Gastroesophageal sphincter (tissue), 4 donors: ENCODE data around the gene HELQ. TPM values are rescaled to one million over a fixed set of nuclear protein-coding genes. Genes with fewer than 3 reads are reported as not detected.

Source experiments
- ATAC-seq: fragments of 150-250 bp; one replicate; pipeline ENCODE4 v1.9.1; 2016; ENCODE audit warnings: mild to moderate bottlenecking, moderate library complexity
- H3K27ac ChIP-seq, 4 donors: fragments of 200-600 bp; sonication (generic) in 3 of 4; 1 replicate in 3 of 4; 2 replicates in 1 of 4; pipeline ENCODE4 v1.5.1; 2016 to 2019
- H3K27me3 ChIP-seq: fragments of 200-600 bp; sonication (generic); one replicate; pipeline ENCODE4 v1.5.1; 2019
- H3K36me3 ChIP-seq, 2 donors: fragments of 200-600 bp; sonication (generic); one replicate each; pipeline ENCODE4 v1.5.1; 2019; ENCODE audit warnings: control low read depth in 1 of 2
- H3K4me1 ChIP-seq, 3 donors: fragments of 200-600 bp; sonication (generic); 1 replicate in 2 of 3; 2 replicates in 1 of 3; pipeline ENCODE4 v1.5.1; 2016 to 2019; ENCODE audit warnings: control low read depth in 2 of 3
- H3K4me3 ChIP-seq, 2 donors: fragments of 200-600 bp; sonication (generic); one replicate each; pipeline ENCODE4 v1.5.1; 2019; ENCODE audit warnings: mild to moderate bottlenecking in 1 of 2, moderate library complexity in 1 of 2
- H3K9me3 ChIP-seq, 3 donors: fragments of 200-600 bp; sonication (generic); one replicate each; pipeline ENCODE4 v1.5.1; 2017 to 2019; ENCODE audit warnings: control low read depth in 2 of 3
- EP300 ChIP-seq: sonication (generic); formaldehyde crosslinking; IDR thresholded peaks from one replicate; pipeline ENCODE4 v1.6.1; 2017; ENCODE audit warnings: antibody characterized with exemption, mild to moderate bottlenecking
- POLR2A ChIP-seq, 2 donors: fragments of 450-650 bp; IDR thresholded peaks; one replicate each; pipeline ENCODE4 v1.6.1; 2017; ENCODE audit warnings: antibody characterized with exemption in 2 of 2, mild to moderate bottlenecking in 2 of 2, moderate library complexity in 1 of 2
- POLR2AphosphoS5 ChIP-seq: sonication (generic); formaldehyde crosslinking; IDR thresholded peaks from one replicate; pipeline ENCODE4 v1.6.1; 2017; ENCODE audit warnings: antibody characterized with exemption
- WGBS, 2 donors: methylation state at CpG; one replicate each; pipeline ENCODE4 v1.1.5; 2018; ENCODE audit warnings: low coverage in 1 of 2; 5-methylcytosine and 5-hydroxymethylcytosine counted together
- total RNA-seq, 4 donors: library from RNA; depleted of rRNA; stranded (reverse); fragments of >200 nt; gene quantifications; one replicate each; pipeline ENCODE4 v1.1.0, GENCODE V29; 2016
- TF ChIP-seq, protein P1 (sequence below), 4 experiments: fragments of 200-600 bp in 2 of 4; fragments of 450-650 bp in 2 of 4; sonication (generic) in 1 of 4; IDR thresholded peaks; one replicate each; pipeline ENCODE4 v1.5.1; 2017 to 2019; ENCODE audit warnings: antibody characterized with exemption in 4 of 4, mild to moderate bottlenecking in 2 of 4, moderate library complexity in 2 of 4

Gene HELQ
- total RNA-seq, 4 donors from 2014 or later: 10.3 to 16.7 (median 13.6) TPM

DNA sequence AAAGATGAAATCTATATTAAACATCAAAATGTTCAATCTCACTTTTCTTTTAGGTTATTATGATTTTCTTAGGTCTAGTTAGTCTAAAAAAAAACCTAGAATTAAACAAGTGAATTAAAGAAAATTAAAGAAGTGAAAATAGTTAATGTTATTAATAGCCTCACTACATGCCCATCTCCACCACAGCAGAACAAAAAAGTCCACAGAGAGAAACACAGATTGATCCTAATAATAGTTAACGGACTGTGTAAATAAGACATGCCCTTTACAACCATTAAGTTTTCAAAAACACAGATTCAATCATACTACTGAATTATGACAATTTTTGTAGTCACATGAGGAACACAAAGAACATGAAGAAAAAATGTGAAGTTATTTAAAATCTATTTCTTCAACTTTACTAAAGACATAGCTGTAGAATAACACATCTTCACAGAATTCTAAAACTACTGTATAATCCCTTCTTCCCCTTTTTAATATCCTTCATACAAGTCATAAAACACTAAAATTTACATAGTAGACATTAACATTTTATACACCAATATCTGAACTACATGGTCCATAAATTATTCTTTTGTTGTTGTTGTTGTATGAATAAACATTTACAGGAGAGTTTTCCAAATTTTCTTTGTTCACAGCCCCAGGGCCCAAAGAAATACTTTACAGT lies 15.3 kb downstream of the HELQ start:
- ATAC-seq: no peak
- TF ChIP-seq, protein P1, sequence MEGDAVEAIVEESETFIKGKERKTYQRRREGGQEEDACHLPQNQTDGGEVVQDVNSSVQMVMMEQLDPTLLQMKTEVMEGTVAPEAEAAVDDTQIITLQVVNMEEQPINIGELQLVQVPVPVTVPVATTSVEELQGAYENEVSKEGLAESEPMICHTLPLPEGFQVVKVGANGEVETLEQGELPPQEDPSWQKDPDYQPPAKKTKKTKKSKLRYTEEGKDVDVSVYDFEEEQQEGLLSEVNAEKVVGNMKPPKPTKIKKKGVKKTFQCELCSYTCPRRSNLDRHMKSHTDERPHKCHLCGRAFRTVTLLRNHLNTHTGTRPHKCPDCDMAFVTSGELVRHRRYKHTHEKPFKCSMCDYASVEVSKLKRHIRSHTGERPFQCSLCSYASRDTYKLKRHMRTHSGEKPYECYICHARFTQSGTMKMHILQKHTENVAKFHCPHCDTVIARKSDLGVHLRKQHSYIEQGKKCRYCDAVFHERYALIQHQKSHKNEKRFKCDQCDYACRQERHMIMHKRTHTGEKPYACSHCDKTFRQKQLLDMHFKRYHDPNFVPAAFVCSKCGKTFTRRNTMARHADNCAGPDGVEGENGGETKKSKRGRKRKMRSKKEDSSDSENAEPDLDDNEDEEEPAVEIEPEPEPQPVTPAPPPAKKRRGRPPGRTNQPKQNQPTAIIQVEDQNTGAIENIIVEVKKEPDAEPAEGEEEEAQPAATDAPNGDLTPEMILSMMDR (IDR thresholded peaks at IDR 0.05): no peak
- no peak for TF ChIP-seq POLR2AphosphoS5
- no peak for TF ChIP-seq EP300
- no peak for TF ChIP-seq POLR2A (IDR thresholded peaks at IDR 0.05)
- H3K36me3 ChIP-seq: peaks cover 8 to 98% of the 10 kb centered on the region in 2 donors
- no peak overlapping the region for H3K4me3 ChIP-seq
- no peaks in the 10 kb centered on the region for H3K4me1 ChIP-seq
- no peaks in the 10 kb centered on the region for H3K9me3 ChIP-seq
- H3K27me3 ChIP-seq: no peaks in the 10 kb centered on the region
- no peak overlapping the region for H3K27ac ChIP-seq
- WGBS, 2 donors: 67 to 83% methylated on average over 1 of the region's 1 CpG

DNA sequence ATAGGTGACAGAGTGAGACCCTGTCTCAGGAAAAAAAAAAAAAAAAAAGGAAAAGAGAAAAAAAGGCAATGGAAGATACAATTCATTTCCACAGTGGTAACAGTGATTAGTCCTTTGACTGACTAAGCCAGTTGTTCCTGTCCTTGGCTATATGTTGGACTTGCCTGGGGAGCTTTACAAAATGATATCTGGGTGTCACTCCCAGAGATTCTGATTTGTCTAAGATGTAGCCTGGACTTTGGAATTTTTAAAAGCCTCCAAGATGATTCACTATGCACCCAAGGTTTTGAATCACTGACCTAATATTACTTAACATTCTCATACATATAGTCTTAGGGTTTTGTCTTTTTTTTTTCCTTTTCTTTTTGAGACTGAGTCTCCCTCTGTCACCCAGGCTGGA lies 16.9 kb downstream of the HELQ start:
- H3K9me3 ChIP-seq: no peaks in the 10 kb centered on the region
- no peak overlapping the region for H3K4me3 ChIP-seq
- TF ChIP-seq EP300: no peak
- H3K27me3 ChIP-seq: no peaks in the 10 kb centered on the region
- no peaks in the 10 kb centered on the region for H3K4me1 ChIP-seq
- no peak overlapping the region for H3K27ac ChIP-seq
- peaks cover 4 to 98% of the 10 kb centered on the region in 2 donors for H3K36me3 ChIP-seq
- no peak for ATAC-seq

DNA sequence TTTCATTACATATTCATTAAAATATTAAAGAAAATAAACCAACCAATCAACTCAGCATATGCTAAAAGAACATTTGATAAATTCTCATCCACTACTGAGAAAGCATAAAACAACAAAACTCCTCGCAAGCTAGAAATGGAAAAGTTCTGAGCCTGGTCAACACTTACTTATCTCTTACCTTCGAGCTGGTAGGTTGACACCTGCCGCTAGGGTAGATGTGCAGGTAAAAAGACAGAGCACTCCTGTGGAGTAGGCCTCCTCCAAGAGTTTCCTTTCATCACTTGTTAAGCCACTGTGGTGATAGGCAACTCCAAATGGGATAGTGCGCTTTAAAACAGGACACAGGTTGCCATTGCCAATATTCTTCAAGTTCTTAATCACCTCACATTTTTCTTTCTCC lies 18.9 kb downstream of the HELQ start:
- peaks cover 4 to 92% of the 10 kb centered on the region in 2 donors for H3K36me3 ChIP-seq
- 87 to 90% methylated on average over 3 to 4 of the region's 4 CpGs for WGBS, 2 donors

DNA sequence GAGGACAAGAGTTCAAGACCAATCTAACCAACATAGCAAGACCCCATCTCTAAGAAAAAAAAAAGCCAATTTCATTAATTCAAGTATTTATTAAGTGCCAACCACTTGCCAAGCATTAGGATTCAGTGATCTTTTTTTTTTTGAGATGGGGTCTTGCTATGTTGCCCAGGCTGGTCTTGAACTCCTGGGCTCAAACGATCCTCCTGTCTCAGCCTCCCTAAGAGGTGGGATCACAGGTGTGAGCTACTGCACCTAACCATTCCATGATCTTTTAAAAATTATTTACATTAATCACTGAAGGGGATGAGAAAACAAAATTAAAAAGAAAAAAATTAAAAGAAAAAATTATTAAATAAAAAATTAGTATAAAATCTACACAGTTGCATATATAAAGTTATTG lies 24.4 kb downstream of the HELQ start:
- H3K27ac ChIP-seq: no peak overlapping the region
- H3K4me1 ChIP-seq: no peaks in the 10 kb centered on the region
- no peak overlapping the region for H3K4me3 ChIP-seq
- no peaks in the 10 kb centered on the region for H3K9me3 ChIP-seq
- H3K27me3 ChIP-seq: no peaks in the 10 kb centered on the region
- WGBS, 2 donors: 83 to 100% methylated on average over 1 of the region's 1 CpG
- peaks cover 0 to 86% of the 10 kb centered on the region in 2 donors for H3K36me3 ChIP-seq
- no peak for TF ChIP-seq POLR2AphosphoS5
- no peak for TF ChIP-seq POLR2A (IDR thresholded peaks at IDR 0.05)
- TF ChIP-seq, protein P1 (IDR thresholded peaks at IDR 0.05): no peak
- no peak for TF ChIP-seq EP300
- no peak for ATAC-seq

More for the DNA sequence above, 18.9 kb downstream of the HELQ start:
- no peak for ATAC-seq
- H3K27me3 ChIP-seq: no peaks in the 10 kb centered on the region
- TF ChIP-seq POLR2AphosphoS5 (no peak), EP300 (no peak), POLR2A (IDR thresholded peaks at IDR 0.05) (no peak)
- TF ChIP-seq, protein P1 (IDR thresholded peaks at IDR 0.05): no peak
- no peak overlapping the region for H3K4me3 ChIP-seq
- H3K4me1 ChIP-seq: no peaks in the 10 kb centered on the region
- no peak overlapping the region for H3K27ac ChIP-seq
- H3K9me3 ChIP-seq: no peaks in the 10 kb centered on the region

DNA sequence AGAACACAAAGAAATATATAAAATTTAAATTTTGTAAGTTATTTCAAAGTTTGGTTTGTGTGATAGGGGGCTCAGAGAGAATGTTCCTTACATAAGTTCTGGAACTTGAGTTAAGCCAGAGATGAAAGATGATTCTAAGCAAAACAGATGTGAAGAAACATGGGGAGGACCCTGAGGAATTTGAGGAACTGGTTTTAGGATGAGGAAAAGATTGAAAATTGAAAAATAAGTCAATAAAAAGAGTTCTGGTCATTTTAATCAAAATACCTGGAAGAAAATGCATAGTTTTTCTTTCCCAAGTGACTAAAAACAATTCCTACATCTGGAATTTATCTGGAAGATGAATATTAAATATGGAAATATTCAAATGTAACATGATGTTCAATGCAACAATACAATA lies 37.4 kb downstream of the HELQ start:
- TF ChIP-seq, protein P1 (IDR thresholded peaks at IDR 0.05): no peak
- TF ChIP-seq POLR2AphosphoS5: no peak
- no peak for TF ChIP-seq EP300
- TF ChIP-seq POLR2A (IDR thresholded peaks at IDR 0.05): no peak
- H3K4me1 ChIP-seq: no peaks in the 10 kb centered on the region
- no peak for ATAC-seq
- no peaks in the 10 kb centered on the region for H3K27me3 ChIP-seq
- no peak overlapping the region for H3K4me3 ChIP-seq
- peaks cover 0 to 87% of the 10 kb centered on the region in 2 donors for H3K36me3 ChIP-seq
- no peaks in the 10 kb centered on the region for H3K9me3 ChIP-seq
- no peak overlapping the region for H3K27ac ChIP-seq
